ENCODE data around the gene SPDYA.
"Not testable (repeated sequence)": the region's sequence is repeated elsewhere in the genome, so short reads cannot be mapped to it uniquely, and the experiment has no call there.

The SPDYA gene

DNA sequence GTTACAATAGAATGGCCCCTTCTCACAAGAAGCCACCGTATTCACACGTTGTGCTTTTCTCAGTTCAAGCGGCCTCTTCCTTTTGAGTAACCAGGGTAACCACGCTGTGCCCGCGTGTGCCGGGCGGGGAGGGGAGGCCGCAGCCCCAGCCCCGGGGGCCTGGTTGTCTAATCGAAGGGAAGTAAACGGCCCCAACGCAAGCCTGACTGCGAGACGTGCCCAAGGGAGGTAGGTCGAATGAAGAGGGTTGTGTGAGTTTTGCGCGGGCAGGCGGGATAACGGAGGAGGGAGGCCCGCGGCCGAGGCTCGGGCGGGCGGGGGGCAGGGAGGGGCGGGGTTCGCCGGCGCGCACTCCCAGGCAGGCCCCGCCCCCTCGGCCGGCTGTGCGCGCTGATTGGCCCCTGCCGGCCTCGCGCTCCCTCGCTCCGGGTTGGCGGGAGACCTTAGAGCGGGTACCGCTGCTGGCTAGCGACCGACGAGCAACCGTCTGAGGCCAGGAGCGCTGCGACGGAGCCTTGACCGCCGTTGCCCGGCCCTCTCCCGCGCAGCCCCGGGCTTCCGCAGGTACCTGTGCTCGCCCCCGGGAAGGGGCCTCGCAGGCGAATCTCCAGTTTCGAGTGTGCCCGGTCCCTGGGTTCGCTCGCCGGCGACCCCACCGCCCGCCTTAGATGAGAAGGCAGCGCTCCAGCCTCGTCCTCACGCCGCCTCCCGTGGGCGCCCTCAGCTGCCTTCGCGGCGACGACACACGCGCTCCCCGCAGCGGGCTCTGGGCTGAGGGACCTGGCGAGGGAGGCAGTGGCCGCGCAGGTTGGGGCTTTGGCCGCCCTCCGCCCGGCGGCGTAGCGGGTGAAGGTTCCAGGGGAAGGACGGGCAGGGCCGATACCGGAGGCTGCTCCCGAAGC, at the start of gene SPDYA:
Gene SPDYA, plus strand, starts transcription at position 451 of the 902 bp plus-strand sequence. CDS start 5,181 bp downstream, outside the sequence.
- DNase-seq: peak; percentile 52

DNA sequence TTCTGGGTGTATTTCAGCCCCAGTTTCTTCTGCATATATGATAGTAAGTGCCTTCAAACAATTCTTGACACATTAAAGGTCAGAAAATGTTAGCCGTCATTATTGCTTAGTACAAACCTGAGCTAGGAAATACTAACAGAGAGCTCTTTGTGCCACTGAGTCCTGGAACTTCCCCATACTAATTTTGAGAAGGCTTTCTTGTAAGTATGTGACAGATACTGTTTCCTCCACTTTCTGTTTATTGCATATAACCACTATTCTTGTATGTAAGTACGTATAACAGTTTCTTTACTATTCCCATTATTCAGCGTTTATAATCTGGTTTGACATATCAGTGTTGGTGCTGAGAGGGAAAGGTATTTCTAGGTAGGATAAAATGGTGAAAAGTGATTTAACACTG, 49.2 kb upstream of the SPDYA start:
- DNase-seq: no peak

DNA sequence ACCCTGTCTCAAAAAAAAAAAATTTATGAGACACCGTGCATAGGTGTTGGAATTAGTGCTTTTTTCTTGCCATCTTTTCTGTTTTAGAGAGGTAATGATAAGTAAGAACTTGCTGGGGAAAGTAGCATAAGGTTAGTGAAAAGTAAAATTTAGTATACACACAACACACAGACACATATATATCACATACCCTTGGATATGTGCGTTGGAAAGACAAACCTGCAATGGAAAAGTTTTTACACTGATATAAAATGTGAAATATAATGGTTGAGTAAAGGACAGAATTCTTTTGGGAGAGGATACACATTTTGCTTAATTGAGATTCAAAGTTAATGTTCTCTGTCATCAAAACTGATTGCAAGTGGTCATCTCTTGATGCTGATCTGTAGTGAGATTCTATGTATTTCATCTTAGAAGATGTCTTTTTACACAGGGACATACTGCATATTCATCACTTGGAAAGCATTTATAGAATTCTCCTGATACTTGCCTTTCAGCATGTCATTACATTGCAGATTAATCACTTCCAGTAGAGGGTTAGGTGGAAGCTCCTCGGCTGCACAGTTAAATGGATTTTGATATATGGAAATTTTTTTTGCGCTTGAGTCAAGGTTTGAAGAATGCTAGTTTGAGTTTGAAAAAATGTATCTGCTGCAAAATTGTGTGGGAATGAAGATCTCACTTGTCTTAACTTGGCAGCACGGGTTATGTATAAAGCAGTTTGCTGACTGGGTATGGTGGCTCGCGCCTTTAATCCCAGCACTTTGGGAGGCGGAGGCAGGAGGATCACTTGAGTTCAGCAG, 45.5 kb upstream of the SPDYA start:
- DNase-seq: no peak

DNA sequence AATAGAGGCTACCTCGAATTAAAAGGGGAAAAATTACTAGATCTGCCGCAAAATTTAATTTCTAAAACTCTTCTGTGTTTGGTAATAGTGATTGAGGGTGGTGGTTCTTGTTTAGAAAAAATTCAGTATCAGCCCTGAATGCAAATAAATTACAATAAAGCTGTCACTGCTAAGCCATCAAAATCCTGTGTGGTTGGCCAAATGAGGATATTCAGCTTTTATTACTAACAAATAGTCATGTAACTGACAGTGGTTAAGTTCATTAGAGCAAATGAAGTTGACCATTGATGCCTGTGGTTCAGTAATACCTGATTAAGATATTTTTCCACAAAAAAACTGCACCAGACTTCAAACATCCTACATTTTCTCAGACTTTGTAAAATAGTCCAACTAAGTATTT, 44.6 kb upstream of the SPDYA start:
- no peak for DNase-seq

DNA sequence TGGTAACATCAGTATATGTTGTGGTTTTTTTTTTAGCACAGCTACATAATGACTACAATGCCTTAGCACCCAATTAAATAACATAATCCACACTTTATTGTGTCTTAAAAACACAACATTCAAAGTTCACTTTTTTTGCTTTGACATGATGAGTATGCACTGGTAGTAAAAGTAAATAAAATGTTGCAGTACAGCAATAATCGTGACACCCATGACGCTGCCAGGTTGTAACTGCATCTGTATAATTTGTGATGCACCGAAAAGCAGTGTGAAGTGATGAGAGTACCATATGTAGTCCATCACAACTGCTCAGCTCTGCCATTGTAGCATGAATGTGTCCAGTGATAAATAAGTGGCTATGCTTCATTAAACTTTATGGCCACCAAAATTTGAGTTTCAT, 43.3 kb upstream of the SPDYA start:
- DNase-seq: no peak

DNA sequence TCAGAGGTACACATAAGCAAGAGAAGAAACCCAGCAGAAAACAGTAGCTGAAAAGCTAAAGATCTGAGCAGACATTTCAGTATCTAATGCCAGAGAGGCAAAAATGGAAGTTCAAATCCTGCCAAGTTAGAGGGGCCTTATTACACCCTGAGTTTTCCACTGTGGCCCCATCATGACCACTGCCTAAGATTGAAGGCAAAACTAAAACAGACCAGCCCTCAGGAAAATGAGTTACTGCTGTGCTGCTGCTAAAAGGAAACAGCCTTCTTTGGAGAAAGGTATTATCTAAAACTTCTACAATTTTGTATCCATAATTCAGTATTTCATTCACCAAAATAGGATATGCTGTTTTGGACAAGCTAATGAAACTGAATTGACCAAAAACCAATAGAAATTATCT, 42.2 kb upstream of the SPDYA start:
- no peak for DNase-seq

DNA sequence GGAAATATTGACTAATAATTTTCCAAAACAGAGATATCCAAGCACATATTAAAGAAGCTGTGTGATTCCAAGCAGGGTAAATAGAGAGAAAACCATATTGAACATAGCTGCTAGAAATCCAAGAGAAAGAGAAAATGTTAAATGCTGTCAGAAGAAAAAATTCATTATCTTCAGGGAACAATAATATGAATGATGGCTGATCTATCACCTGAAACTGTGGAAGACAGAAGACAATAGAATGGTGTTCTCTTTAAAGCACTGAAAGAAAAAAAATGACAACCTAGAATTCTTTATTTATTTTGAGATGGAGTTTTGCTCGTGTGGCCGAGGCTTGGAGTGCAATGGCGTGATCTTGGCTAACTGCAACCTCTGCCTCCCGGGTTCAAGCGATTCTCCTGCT, 41.7 kb upstream of the SPDYA start:
- no peak for DNase-seq

DNA sequence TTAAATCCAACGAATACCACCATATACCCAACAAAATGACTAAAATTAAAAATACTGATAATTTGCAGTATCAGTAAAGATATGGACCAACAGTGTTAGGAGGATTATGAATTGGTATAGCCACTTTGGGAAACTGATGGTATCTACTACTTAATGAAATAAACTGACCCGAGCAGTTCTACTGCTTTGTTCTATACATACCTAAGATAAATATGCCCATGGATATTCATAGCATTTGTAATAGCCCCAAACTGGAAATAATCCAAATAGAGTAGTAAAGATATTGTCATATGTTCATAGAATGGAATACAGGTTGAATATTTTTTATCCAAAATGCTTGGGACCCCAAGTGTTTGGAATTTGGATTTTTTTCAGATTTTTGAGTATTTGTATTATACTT, 38.3 kb upstream of the SPDYA start:
- no peak for DNase-seq

DNA sequence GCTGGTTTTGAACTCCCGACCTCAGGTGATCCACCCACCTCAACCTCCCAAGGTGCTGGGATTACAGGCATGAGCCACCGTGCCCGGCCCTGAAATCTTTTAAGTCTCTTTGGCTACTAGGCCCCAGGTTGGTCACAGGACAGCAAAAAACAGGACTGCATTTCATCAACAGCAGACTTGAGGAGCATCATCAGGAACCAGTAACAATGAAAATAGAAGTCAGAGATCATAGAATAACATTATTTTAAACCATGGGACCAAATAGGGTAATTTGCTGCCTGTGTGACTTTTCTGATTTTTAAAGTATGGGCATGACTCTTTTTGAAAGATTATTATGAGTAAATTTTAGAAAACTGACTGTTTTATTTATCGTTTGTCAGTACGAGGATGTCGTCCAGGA, 34.2 kb upstream of the SPDYA start:
- DNase-seq: no peak

DNA sequence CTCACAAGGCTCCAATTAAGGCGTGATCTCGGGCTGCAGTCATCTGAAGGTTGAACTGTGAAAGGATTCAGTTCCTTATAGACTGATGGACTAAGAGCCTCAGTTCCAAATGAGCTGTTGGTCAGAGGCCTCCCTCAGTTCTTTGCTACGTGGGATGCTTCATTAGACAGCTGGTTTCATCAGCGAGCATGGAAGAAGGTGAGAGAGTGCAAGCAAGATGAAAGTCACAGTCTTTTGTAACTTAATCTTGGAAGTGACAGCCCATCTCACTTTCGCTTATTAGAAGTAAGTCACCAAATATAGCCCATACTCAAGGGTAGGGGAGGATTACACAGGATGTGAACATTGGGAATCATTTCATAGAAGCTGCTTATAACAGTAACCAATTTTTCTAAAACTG, 32.2 kb upstream of the SPDYA start:
- no peak for DNase-seq

DNA sequence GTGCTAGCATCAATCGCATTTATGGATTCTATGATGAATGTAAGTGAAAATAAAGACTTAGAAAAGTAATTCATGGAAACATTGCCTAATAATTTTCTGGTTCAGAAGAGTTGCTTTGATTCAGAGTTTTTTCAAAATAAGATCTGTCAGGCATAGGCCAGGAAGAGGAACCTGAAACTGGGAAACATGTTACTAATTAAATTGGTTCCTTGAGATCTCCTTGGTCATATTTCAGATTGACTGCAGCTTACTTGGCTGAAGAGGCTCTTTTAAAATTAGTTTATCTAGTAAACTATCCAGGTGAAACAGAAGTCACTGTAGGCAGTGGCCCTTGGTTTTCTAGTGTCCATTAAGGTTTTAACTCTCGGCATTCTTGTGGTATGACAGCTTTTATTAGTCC, 31.6 kb upstream of the SPDYA start:
- no peak for DNase-seq

DNA sequence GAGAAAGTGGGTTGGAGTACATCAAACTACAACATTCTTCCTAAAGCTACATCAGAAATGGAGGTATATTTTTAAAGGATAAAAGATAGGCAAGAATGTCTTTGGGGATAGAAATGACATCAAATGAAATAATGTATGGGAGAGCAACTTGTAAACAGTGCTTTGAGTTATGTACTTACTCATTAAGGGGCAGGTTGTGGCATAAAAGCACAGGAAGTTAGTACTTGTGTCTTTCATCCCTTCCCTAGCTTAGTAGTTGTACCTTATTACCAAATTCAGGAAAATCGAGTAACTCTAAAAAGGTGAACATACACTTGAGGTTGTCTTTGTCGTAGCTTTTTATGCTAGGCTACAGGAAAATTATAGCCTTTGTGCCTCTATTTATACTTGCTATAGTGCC, 30.1 kb upstream of the SPDYA start:
- no peak for DNase-seq

DNA sequence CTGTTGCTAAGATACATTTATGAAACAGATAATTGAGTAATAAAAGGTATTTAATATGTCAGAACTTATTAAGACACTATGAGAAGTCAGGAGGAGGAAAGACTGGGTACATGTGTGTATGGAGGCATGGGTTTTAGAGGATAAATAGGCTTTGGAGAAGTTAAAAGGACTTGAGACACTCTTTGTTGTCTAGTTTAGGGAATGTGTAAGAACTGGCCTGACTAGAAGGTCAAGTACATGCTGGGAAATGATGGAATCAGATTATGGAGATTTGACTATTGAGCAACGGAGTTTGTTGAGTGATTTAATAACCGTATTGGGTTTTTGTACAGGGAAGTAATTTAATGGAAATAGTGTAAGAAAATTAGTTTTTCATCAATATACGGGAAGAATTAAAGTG, 28.2 kb upstream of the SPDYA start:
- DNase-seq: no peak

DNA sequence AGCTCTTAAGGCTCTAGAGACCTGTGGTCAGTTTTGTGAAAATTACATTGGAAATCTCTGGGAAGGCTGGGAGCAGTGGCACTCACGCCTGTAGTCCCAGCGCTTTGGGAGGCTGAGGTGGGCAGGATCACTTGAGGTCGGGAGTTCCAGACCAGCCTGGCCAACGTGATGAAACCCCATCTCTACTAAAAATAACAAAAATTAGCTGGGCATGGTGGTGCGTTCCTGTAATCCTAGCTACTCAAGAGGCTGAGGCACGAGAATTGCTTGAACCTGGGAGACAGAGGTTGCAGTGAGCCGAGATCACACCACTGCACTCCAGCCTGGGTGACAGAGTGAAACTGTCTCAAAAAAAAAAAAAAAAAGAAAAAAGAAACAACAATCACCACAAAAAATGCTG, 26.1 kb upstream of the SPDYA start:
- DNase-seq: not testable (repeated sequence)

DNA sequence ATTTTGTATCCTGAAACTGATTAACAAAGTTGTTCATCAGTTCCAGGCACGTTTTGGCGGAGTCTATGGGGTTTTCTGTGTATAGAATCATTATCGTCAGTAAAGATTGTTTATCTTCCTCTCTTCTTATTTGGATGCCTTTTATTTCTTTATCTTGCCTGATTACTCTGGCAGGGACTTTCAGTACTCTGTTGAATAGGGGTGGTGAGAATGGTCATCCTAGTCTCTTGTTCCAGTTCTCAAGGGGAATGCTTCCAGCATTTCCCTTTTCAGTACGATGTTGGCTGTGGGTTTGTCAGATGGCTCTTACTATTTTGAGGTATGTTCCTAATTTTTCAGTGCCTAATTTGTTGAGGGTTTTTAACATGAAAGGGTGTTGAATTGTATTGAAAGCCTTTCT, 14.0 kb upstream of the SPDYA start:
- DNase-seq: no peak

DNA sequence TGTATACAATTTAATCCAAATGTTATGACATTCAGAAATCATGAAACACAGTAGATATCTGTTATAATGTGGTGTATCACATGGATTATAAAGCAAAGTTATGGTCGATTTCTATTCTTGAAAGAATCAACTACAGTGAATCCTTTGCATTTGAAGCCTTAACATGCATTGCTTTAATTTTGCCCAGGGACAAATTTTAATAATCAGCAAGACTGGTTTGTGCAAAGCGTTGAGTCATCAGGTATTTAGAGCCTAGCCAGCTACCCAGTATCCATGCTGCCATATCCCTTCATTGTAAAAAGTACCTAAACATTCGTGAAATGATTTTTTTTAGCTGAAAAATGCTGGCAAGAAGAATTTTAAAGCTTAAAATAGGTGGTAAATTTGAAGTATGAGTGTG, 8.9 kb upstream of the SPDYA start:
- DNase-seq: no peak

DNA sequence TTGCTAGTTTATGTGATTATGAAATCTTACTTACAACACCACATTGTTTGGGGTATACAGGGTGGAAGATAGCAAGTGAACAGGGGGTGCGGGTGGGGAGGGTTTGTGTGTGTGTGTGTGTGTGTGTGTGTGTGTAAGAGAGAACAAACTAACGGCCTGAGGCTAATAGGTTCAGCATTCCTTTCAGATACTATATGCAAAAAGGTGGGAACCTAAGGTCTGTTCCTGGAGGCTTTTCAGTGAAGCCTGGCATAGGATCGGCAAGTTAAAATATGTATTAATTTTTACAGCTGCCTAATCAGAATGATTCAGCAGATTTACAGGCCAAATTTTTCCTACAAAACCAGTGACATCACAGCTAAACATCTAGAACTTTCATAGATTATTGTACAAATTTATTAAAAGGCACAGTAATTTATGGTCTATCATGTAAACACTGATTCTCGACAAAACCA, 7.6 kb upstream of the SPDYA start:
- no peak for DNase-seq

DNA sequence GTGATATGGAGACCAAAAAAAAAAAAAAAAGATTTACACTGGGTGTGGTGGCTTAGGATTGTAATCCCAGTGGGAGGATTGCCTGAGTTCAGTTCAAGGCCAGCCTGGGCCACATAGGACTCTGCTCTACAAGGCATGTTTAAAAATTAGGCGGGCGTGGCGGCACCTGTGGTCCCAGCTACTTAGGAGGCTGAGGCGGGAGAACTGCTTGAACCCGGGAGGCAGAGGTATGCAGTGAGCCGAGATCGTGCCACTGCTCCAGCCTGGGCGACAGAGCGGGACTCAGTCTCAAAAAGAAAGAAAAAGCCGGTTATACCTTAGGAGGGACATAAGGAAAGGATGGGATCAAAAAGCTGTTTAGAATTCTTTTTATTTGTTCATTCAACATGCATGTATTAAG, 707 bp upstream of the SPDYA start:
- no peak for DNase-seq

DNA sequence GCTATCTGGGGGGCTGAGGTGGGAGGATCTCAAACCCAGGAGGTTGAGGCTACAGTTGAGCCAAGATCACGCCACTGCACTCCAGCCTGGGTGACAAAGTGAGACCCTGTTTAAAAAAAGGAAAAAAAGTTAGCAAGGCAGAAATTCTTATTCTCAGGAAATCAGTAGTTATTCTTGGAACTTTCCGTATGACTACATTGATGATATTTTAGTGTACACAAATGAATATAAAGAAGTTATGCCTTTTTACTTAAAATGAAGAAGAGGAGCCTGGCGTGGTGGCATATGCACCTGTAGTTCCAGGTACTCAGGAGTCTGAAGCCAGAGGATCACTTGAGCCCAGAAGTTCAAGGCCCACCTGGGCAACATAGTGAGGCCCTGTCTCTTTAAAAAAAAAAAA, 7.4 kb downstream of the SPDYA start:
- no peak for DNase-seq

DNA sequence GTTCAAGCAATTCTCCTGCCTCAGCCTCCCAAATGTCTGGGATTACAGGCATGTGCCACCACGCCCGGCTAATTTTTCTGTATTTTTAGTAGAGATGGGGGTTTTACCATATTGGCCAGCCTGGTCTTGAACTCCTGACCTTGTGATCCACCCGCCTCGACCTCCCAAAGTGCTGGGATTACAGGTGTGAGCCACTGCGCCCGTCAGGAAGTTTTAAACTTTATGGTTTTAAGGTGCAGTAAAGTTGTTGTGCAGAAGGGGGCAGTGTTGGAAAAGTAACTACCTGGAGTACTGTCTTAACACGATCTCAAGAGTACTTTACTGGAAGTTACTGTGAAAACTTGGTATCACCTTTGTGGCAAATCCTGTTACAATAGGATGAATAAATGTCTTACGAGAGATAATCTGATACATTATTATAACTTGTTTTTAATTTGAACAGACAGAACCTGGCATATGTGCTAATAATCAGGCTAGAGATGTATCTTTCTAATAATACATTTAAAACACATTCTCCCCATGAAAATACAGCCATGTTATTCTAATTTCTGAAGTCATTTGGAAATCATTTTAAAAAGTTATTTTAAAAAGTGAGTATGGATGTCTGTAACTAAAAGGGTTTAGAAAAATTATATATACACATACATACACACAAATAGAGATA, 10.8 kb downstream of the SPDYA start:
- DNase-seq: peak; percentile 34

DNA sequence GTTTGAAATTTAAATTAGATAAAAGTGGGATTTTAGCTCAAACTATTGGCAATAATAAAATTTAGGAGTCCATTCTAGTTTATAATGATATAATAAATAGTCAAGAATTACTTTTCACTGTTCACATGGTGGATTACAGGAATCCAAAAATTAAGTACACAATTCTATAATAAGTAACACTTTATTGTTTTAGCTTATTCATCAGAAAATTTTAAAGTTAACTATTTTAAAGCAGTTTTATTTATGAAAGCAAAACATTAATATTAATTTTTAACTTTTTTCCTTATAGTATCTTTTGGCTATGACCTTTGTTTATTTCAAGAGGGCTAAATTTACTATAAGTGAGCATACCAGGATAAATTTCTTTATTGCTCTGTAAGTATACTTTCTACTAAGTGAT, 11.4 kb downstream of the SPDYA start:
- no peak for DNase-seq

DNA sequence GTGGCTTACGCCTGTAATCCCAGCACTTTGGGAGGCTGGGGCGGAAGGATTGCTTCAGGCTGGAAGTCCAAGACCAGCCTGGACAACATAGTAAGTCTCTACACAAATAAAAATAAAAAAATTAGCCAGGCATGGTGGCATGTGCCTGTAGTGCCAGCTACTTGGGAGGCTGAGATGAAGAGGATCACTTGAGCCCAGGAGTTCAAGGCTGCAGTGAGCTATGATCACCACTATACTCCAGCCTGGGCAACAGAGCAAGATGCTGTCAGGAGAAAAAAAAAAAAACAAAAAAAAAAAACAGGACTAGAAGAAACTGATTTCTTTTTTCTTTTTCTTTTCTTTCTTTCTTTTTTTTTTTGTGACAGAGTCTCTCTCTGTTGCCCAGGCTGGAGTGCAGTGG, 13.6 kb downstream of the SPDYA start:
- DNase-seq: no peak

DNA sequence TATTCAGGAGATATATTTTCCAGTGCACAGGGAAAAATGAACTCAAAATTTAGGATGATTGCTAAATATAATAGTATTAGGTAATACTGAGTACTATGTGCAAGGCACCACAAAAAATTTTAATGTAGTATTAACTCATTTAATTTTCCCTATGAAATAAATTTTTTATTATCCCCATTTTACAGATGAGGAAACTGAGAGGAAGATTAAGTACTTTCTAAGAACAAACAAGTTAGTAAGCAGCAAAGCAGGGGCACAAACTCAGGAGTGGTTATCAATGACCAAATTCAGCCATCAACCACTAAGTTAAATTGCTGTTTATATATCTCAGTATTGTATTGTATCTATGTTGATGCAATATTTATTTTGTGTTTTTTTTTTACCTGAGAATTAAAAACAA, 14.2 kb downstream of the SPDYA start:
- DNase-seq: no peak

DNA sequence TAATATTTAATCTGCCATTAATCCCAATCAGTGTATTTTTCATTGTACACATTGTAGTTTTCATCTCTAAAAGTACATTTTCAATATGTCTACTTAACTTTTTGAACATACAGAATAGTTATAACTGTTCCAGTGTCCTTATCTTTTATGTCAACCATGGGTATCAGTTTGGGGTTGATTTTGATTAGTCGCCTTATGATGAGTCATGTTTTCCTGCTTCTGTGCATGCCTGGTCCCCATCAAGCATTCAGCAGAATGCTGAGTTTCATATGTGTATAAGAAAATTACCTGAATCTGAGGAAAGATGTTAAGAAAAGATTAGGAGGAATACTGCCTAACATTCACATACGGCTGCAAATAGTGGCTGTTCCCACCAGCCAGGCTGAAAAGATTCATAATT, 17.7 kb downstream of the SPDYA start:
- no peak for DNase-seq
